ENCODE results near the gene ADAMTS19.
A peak's percentile ranks its signal among the peaks of the same experiment; 100 is the strongest.

The ADAMTS19 gene

DNA sequence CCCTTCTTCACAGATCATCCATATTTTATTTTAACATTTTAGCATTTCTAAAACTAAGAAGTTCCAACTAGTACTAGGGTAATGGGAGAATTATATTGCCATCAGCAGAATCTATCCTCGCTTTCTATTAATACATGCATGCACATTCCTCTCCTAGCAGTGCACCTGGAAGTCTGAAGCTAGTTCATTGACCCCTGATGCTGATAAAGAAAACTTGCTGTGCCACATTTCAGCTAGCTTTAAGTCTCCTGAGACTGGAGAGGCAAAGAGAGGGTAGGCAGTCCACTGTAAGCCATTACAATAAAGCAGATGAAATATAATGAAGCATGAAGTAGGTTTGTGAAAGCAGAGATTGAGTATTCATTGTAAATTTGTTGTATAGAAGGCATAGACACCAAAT is 303.6 kb downstream of the ADAMTS19 start:
- FAIRE-seq, result no peak
- DNase-seq (ENCODE audit: low spot score), result no peak

GRCh38 chr5:129766798-129767197 is 306.7 kb downstream of the ADAMTS19 start:
- FAIRE-seq, result no peak
- no peak for DNase-seq (ENCODE audit: low spot score)

GRCh38 chr5:129767927-129768380 is 307.9 kb downstream of the ADAMTS19 start:
- FAIRE-seq, result peak; percentile 5
- DNase-seq (ENCODE audit: low spot score), result peak; percentile 73

DNA sequence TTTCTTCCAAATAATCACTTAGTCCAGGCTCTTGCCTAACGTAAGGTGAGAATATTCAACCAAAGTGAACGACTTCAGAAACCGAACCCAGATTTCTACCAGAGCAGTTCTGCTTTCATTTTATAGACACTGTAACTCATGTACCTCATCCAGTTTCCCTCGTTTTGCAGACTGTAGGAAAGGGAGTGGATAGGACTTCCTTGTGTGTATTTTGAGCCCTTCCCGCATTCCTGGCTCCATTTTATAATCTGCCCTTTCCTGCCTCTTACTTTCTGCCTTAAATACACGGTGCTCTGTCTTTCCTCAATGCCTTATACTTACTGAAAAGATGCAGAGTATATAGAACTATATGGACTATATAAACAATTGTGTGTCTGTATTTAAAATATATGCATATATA is 308.6 kb downstream of the ADAMTS19 start:
- no peak for DNase-seq (ENCODE audit: low spot score)
- no peak for FAIRE-seq

DNA sequence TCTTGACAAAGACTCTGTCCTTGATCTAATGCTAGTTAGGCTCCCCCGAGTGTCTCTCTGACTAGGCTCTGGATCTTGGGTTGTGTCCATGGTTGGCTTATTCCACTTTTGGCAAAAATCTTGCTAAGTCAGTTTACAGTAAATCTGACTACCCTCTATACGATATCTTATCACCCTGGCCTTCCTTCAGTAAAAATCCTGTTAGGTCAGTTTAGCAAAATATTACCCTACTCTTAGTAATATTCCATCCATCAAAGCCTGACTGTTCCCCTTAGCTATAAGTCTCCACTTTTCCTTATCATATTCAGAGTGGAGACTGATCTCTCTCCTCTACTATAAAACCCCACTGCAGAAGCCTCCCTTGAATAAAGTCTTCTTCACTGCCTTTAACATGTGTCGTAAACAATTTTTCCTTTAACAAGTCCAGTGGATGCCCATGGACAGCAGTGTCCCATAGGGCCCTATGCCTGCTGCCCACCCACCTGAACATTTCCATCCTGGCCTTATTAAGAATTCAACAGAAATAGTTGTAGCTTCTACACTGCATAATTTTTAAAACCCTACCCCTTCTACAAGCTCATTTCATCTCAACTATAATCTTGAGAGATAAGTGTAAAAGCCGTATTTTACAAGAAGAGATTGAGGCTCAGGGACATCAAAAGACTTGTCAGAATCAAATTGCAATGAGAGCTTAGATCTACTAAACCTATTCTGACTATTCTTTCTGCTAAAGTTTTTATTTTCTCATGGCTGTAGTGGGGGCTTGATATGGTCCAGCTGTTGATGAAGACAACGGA is 310.1 kb downstream of the ADAMTS19 start:
- no peak for DNase-seq (ENCODE audit: low spot score)
- no peak for FAIRE-seq

GRCh38 chr5:129771058-129771838 is 311.1 kb downstream of the ADAMTS19 start:
- FAIRE-seq (peak; percentile 85), DNase-seq (ENCODE audit: low spot score) (peak; percentile 56)

DNA sequence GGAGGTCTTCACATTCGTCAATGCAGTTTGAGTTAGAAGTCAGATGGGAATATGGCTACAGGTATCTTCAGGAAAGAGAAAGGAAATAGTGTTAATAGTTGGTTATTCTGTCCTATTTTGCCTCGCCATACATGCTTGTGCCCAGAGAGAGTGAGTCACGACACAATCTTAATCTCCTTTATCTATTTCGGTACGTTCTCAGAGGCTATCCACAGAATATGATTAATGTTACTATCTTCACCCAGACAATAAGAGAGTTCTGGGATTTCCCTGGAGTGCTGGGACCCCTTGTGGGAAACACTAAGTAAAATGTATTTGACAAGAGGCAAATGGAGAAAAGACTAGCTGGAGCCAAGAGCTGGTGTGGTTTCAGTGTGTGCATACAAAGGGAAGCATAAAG is 313.3 kb downstream of the ADAMTS19 start:
- FAIRE-seq, result no peak
- DNase-seq (ENCODE audit: low spot score), result no peak

- DNase-seq (ENCODE audit: low spot score), result no peak
These were observed 321.5 kb downstream of the ADAMTS19 start for GRCh38 chr5:129781594-129781993.

More at GRCh38 chr5:129781594-129781993, 321.5 kb downstream of the ADAMTS19 start:
- FAIRE-seq, result no peak
